HL-60 (cell line): ENCODE measurements around the gene NMUR1.

ENCODE experiments used
- DNase-seq, 2 experiments: peaks; one replicate each; pipeline ENCODE4 v3.0.0-alpha.2; 2010 to 2020; ENCODE audit warnings: low read depth in 1 of 2, low spot score in 1 of 2
- H3K27ac ChIP-seq: fragments of 250-450 bp; sonication (Bioruptor Pico); replicated peaks from 2 replicates; pipeline ENCODE4 v1.5.1; 2020; ENCODE audit warnings: mild to moderate bottlenecking, moderate library complexity
- H3K27me3 ChIP-seq: fragments of 250-450 bp; sonication (Bioruptor Pico); 2 replicates; pipeline ENCODE4 v1.5.1; 2021; ENCODE audit warnings: mild to moderate bottlenecking, moderate library complexity; ENCODE audit not compliant: insufficient read depth, poor library complexity, severe bottlenecking
- H3K4me3 ChIP-seq: replicated peaks from 2 replicates; pipeline ENCODE4 v1.5.1; 2011; ENCODE audit warnings: mild to moderate bottlenecking, control low read depth, low read length; ENCODE audit not compliant: insufficient read depth
- CTCF ChIP-seq: IDR thresholded peaks from one replicate; pipeline ENCODE4 v1.5.1; 2011; ENCODE audit warnings: low read length, control low read depth, inconsistent platforms; ENCODE audit not compliant: insufficient read depth
- GABPA ChIP-seq: IDR thresholded peaks from 2 replicates; pipeline ENCODE4 v1.6.1; 2012; ENCODE audit warnings: low read depth
- POLR2AphosphoS5 ChIP-seq: IDR thresholded peaks from 2 replicates; pipeline ENCODE4 v1.6.1; 2012; ENCODE audit warnings: low read depth
- REST ChIP-seq: IDR thresholded peaks from 2 replicates; pipeline ENCODE4 v1.6.1; 2012; ENCODE audit warnings: low read depth; ENCODE audit not compliant: insufficient replicate concordance
- SPI1 ChIP-seq: IDR thresholded peaks from 2 replicates; pipeline ENCODE4 v1.6.1; 2012; ENCODE audit warnings: low read depth, mild to moderate bottlenecking, borderline replicate concordance

The NMUR1 gene

GRCh38 chr2:231503766-231504165 lies 26.5 kb downstream of the NMUR1 start:
- peak; percentile 24; the same call in 1 of the 2 replicates for TF ChIP-seq SPI1
- no peak for TF ChIP-seq POLR2AphosphoS5
- Histone ChIP-seq H3K27ac (no peak overlapping the region), H3K4me3 (no peak overlapping the region), H3K27me3 (no peaks in the 10 kb centered on the region)
- DNase-seq = no peak

- Histone ChIP-seq H3K27ac (no peak overlapping the region), H3K27me3 (no peaks in the 10 kb centered on the region), H3K4me3 (no peak overlapping the region)
- DNase-seq = no peak
- no peak for TF ChIP-seq CTCF
- no peak for TF ChIP-seq POLR2AphosphoS5
- no peak for TF ChIP-seq GABPA
- no peak for TF ChIP-seq REST
- no peak for TF ChIP-seq SPI1
Measured at GRCh38 chr2:231502596-231502995, 27.6 kb downstream of the NMUR1 start.

- TF ChIP-seq SPI1 = no peak
- TF ChIP-seq REST = no peak
- no peak for TF ChIP-seq CTCF
- no peak for TF ChIP-seq GABPA
- no peak for TF ChIP-seq POLR2AphosphoS5
- Histone ChIP-seq H3K4me3 (no peak overlapping the region), H3K27ac (no peak overlapping the region), H3K27me3 (no peaks in the 10 kb centered on the region)
- no peak for DNase-seq
Measured at GRCh38 chr2:231497651-231498050, 32.6 kb downstream of the NMUR1 start.

- DNase-seq = no peak
- Histone ChIP-seq H3K27me3 (no peaks in the 10 kb centered on the region), H3K4me3 (no peak overlapping the region), H3K27ac (no peak overlapping the region)
- TF ChIP-seq GABPA (no peak), CTCF (no peak), REST (no peak), POLR2AphosphoS5 (no peak), SPI1 (no peak)
Measured at GRCh38 chr2:231494669-231495068, 35.6 kb downstream of the NMUR1 start.
